HepG2 (cell line): Measurements from ENCODE around the gene LRRC27. TPM values are rescaled to one million over a fixed set of nuclear protein-coding genes. Genes with fewer than 3 reads are reported as not detected.

ENCODE experiments used
- polyA plus RNA-seq, 8 experiments: library from polyadenylated mRNA; depleted of rRNA in 3 of 8; stranded (reverse) in 7 of 8; unstranded in 1 of 8; fragments of >200 nt; fragmentation: Illumina TruSeq in 4 of 8; extraction: Trizol in 4 of 8; gene quantifications; 2 replicates each; pipeline versions ENCODE4 v1.2.1 to v1.2.3, GENCODE V29; 2011 to 2016; ENCODE audit warnings: low read depth in 4 of 8, missing spikeins in 1 of 8, mixed read lengths in 1 of 8; ENCODE audit not compliant: insufficient read depth in 1 of 8
- total RNA-seq, 5 experiments: library from RNA; depleted of rRNA; stranded (reverse); fragments of >200 nt; fragmentation: Illumina TruSeq; extraction: Trizol; gene quantifications; 2 replicates each; pipeline ENCODE4 v1.2.3, GENCODE V29; 2016; ENCODE audit warnings: low read depth in 1 of 5

The LRRC27 gene
- total and polyA plus RNA-seq, 2 of the 13 experiments (the other 11 are each of a cell fraction or from before 2014, with no cell fraction given), result 4.2 to 4.6 TPM

Other genes with a start within 250 kb of the LRRC27 start
- gene DPYSL4, start 145.2 kb upstream of the LRRC27 start, total RNA-seq (2016; rRNA removed; fragmentation: Illumina TruSeq; extraction: Trizol), result 0.38 and 0.84 TPM in 2 replicates
- 1.2 and 2.1 TPM in 2 replicates for gene DPYSL4, start 145.2 kb upstream of the LRRC27 start, polyA plus RNA-seq (2011; rRNA removed)
- gene STK32C, start 24.2 kb upstream of the LRRC27 start, total RNA-seq (2016; rRNA removed; fragmentation: Illumina TruSeq; extraction: Trizol), result 18.9 and 19.4 TPM in 2 replicates
- gene STK32C, start 24.2 kb upstream of the LRRC27 start, polyA plus RNA-seq (2011; rRNA removed), result 9.9 and 10.9 TPM in 2 replicates
- 3.5 and 4.7 TPM in 2 replicates for gene PWWP2B, start 65.0 kb downstream of the LRRC27 start, total RNA-seq (2016; rRNA removed; fragmentation: Illumina TruSeq; extraction: Trizol)
- 2.3 and 3.7 TPM in 2 replicates for gene PWWP2B, start 65.0 kb downstream of the LRRC27 start, polyA plus RNA-seq (2011; rRNA removed)
- 37.9 and 46.8 TPM in 2 replicates for gene INPP5A, start 205.6 kb downstream of the LRRC27 start, total RNA-seq (2016; rRNA removed; fragmentation: Illumina TruSeq; extraction: Trizol)
- gene INPP5A, start 205.6 kb downstream of the LRRC27 start, polyA plus RNA-seq (2011; rRNA removed), result 17.5 and 19.5 TPM in 2 replicates